Activated CD4-positive, CD25-positive, alpha-beta regulatory T cell treated with anti-CD3 and anti-CD28 coated beads, Interleukin-2, amount 50 U/mL, for 72 hours (primary cell): Measurements from ENCODE around the gene CYB561.

ENCODE experiments used
- DNase-seq: peaks from one replicate; pipeline ENCODE4 v3.0.0; 2021

CYB561 gene

GRCh38 chr17:63431939-63432804 lies 13.9 kb downstream of the CYB561 start:
- DNase-seq = no peak

- DNase-seq = no peak
These were observed 14.5 kb downstream of the CYB561 start for GRCh38 chr17:63431618-63431938.

- DNase-seq = no peak
These were observed 15.9 kb downstream of the CYB561 start for GRCh38 chr17:63430223-63430622.

GRCh38 chr17:63429766-63430165 lies 16.3 kb downstream of the CYB561 start:
- DNase-seq = no peak

GRCh38 chr17:63426917-63427308 lies 19.2 kb downstream of the CYB561 start:
- no peak for DNase-seq

GRCh38 chr17:63426041-63426916 lies 19.8 kb downstream of the CYB561 start:
- no peak for DNase-seq

- peak; percentile 63 for DNase-seq
These were observed 20.6 kb downstream of the CYB561 start for GRCh38 chr17:63425483-63425882.

- DNase-seq = no peak
These were observed 22.1 kb downstream of the CYB561 start for GRCh38 chr17:63423963-63424362.

- DNase-seq = no peak
These were observed 22.7 kb downstream of the CYB561 start for GRCh38 chr17:63423251-63423950.

- DNase-seq = no peak
These were observed 24.1 kb downstream of the CYB561 start for GRCh38 chr17:63421681-63422645.

GRCh38 chr17:63420868-63421680 lies 25.0 kb downstream of the CYB561 start:
- no peak for DNase-seq

- no peak for DNase-seq
These were observed 25.9 kb downstream of the CYB561 start for GRCh38 chr17:63419949-63420867.

- no peak for DNase-seq
These were observed 26.7 kb downstream of the CYB561 start for GRCh38 chr17:63419398-63419797.

- DNase-seq = no peak
These were observed 27.6 kb downstream of the CYB561 start for GRCh38 chr17:63418540-63418939.

GRCh38 chr17:63414222-63414621 lies 31.9 kb downstream of the CYB561 start:
- DNase-seq = no peak

GRCh38 chr17:63413128-63413527 lies 33.0 kb downstream of the CYB561 start:
- no peak for DNase-seq

GRCh38 chr17:63412234-63412633 lies 33.9 kb downstream of the CYB561 start:
- no peak for DNase-seq

GRCh38 chr17:63407741-63408330 lies 38.3 kb downstream of the CYB561 start:
- no peak for DNase-seq

GRCh38 chr17:63406689-63407330 lies 39.3 kb downstream of the CYB561 start:
- DNase-seq = peak; percentile 44
